Dedifferentiated amniotic fluid mesenchymal stem cell (primary cell): ENCODE measurements around the gene TGDS.
A peak's percentile ranks its signal among the peaks of the same experiment; 100 is the strongest.
"Not testable (repeated sequence)": the region's sequence is repeated elsewhere in the genome, so short reads cannot be mapped to it uniquely, and the experiment has no call there.

Experiments used
- DNase-seq: peaks from one replicate; pipeline ENCODE4 v3.0.0-alpha.2; 2016; ENCODE audit errors: extremely low spot score

TGDS gene

DNA sequence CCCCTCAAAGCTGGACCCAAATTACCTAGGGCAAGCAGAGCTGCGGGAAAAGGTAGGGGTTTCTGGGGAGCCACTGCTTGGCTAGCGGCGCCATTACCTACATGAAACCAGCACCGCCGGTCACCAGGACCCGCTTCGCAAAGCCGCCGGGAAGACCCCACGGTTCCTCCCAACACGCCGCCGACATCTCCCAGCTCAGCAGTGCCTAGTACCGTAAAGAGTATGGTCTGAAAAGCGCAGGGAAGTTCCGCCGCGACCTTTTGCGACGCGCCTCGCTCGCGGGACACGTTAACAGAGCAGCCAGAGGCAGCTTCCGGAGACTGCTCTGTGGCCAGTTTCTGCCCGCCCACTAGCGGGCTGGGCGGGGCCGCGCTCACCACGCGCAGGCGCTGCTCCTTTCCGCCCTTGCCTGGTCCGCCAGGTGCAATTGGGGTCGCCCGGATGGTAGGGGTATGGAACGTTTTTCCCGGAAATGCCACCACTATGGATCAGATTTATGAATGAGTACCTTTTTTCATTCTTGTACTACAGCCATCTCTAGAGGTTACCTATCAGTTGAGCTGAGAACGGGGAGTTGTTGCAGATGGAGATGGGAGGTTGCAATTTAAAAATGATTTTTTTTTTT lies at the start of gene TGDS:
TGDS (minus strand) TSS at position 203 of the 625 bp plus-strand sequence; CDS start at position 187, 16 bp downstream.
- peak; percentile 84 for DNase-seq

DNA sequence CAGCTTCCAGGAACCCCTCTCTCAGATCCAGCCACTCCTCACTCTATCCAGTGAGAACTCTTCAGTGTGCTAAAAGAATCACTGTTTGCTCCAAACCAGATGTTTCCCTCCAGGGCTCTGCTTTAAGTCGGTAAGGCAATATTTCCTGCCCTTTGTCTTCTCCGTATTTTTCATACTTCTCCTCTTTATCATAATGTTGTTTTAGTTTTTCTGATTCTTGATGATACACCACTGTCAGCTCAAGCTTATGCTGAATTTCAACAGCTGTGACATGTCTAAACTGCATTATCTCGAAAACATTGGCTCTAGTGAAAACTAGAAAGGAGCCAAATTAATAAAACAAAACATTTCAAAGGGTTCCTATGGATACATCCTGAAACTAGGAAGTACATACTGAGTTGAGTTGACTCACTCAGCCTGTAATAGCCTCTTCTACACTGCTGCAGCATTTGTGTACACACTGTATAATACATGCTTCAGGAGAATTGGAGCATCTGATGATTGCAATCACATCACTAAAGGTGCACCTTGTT lies 45.5 kb upstream of the TGDS start:
- DNase-seq = peak; percentile 86

- DNase-seq = no peak
Observed at GRCh38 chr13:94640721-94641120, 44.8 kb upstream of the TGDS start.

- DNase-seq = not testable (repeated sequence)
Observed at GRCh38 chr13:94637677-94638076, 41.7 kb upstream of the TGDS start.

- no peak for DNase-seq
Observed at GRCh38 chr13:94636942-94637578, 41.1 kb upstream of the TGDS start.

DNA sequence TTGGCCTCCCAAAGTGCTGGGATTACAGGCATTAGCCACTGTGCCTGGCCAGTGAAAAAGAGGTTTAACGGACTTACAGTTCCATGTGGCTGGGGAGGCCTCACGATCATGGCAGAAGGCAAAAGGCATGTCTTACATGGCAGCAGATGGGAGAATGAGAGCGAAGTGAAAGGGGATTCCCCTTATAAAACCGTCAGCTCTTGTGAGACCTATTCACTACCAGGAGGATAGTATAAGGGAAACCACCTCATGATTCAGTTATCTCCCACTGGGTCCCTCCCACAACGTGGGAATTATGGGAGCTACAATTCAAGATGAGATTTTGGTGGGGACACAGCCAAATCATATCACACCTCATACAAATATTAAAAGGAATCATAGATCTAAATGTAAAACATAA lies 40.1 kb upstream of the TGDS start:
- DNase-seq = not testable (repeated sequence)

DNA sequence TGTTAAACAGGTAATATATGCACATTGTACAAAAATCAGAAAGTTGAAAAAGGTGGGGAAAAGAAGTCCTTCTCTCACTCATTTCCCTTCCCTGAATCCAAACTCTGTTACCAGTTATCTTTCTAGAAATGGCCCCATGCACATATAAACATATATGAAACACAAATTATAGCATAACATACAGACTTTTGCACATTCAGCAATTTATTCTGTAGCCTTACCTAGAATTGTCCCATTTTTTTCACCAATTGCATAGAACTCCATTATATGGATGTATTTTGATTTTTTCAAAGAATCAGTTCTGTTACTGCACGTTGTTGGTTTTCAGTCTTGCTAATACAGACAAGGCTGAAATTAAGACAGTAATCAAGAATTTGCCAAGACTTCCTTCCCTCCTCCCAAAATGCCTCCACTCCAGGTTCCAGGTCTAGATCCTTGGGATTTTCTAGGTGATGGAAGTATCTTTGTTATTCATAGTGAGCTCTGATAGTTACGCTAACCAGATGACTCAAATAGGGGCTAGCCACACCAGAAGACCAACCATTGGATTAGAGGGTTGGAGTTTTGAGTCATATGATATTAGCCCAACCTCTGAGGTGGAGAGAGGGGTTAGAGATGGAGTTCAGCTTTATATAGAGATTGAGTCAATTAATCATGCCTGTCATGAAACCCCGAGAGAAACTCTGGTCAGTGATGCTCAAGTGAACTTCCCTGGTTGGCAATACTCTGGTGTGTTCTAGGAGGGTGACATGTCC lies 36.5 kb upstream of the TGDS start:
- no peak for DNase-seq

GRCh38 chr13:94630858-94631257 lies 34.9 kb upstream of the TGDS start:
- DNase-seq = no peak

DNA sequence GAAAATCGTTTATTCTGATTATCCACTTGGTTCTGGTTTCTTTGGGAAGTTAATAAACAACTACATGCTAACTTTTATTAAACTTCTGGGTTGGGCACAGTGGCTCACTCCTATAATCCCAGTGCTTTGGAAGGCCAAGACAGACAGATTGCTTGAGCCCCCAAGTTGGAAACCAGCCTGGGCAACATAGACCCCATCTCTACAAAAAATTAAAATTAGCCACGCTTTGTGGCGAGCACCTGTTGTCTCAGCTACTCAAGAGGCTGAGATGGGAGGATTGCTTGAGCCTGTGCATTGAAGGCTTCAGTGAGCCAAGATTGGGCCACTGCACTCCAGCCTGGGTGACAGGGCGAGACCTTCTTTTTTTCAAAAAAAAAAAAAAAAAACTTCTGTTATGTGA lies 27.4 kb upstream of the TGDS start:
- no peak for DNase-seq

DNA sequence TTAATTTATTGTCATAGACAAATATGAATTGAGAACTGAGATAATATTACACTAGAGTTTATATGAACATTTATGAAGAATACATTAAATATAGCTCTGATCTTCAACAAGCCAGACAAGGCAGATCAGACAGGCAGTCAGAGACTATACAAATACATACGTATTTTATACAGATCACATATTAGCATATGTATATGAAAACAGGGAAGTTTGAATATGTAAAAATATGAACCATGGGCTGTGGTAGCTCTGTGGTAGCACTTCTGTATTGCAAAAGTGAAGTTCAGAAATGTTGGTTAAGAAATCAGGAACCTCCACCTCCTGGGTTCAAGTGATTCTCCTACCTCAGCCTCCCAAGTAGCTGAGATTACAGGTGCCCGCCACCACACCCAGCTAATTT lies 26.4 kb upstream of the TGDS start:
- DNase-seq = no peak

GRCh38 chr13:94620286-94620896 lies 24.4 kb upstream of the TGDS start:
- no peak for DNase-seq

- no peak for DNase-seq
Observed at GRCh38 chr13:94617389-94618000, 21.5 kb upstream of the TGDS start.

DNA sequence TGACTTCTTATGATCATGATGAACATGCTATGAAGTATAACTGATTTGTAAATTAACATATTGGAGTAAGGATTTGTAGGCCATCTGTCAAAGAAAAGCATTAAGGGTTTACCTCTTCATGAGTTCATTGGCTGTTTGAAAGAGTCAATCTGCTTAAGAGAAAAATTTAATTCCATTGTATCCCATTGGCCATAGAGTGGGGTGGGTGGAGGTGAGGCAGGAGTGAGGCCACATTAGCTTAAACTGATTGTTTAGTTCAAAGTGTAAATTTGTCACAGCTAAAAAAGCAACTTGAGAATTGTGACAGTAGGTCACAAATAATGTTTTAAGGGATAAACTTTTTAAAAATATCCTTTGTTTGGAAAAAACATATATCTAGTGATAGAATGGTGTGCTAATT lies 17.1 kb upstream of the TGDS start:
- no peak for DNase-seq

DNA sequence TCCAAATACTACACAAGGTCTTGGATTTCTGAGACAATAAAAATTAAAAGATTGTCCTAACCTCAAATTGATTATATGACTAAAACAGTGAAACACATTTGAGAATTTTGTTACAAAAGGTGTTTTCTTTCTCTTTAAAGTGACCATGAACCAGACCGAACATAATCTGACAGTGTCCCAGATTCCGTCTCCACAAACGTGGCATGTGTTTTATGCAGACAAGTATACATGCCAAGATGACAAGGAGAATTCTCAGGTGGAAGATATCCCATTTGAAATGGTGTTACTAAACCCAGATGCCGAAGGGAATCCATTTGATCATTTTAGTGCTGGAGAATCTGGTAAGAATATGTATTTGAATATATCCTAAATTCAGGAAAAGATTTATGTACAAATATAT lies 16.1 kb upstream of the TGDS start:
- no peak for DNase-seq

- DNase-seq = no peak
Observed at GRCh38 chr13:94610475-94610874, 14.5 kb upstream of the TGDS start.

DNA sequence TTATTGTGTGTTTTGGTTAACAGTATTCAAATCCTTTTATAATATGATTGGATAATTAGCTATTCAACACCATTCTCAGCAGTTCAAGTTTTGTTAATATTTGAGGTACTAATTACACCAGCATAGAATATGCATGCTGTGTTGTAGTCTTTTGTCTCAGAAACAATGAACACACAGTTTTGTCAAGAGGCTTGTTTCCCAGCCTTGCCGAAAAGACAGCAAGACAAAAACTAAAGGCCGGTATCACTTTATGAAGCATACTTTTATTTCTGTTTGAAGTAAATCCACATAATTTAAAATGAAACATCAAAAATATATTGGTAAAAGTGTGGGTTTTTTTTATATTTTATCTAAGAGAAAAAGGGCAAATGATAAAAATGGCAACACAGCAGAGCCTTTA lies 13.2 kb upstream of the TGDS start:
- DNase-seq = no peak

DNA sequence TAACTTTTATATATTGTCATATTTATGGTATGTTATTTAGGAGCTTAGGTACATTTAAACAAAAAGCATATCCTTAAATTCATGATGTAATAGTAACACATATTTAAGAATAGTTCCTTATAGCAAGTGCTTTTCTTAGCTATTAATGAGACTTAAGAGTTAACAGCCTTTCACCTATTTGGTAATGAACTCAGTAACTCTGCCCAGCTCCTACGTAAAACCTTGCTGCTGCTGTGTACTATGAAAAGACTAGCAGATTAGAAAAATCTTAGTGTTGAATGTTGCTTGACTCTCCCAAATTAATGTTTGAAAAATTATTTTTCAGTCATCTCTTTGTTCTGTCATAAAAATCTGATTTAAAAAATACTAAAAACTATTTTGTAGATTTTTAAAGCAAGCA lies 12.6 kb upstream of the TGDS start:
- no peak for DNase-seq

GRCh38 chr13:94607939-94608338 lies 12.0 kb upstream of the TGDS start:
- DNase-seq = no peak

DNA sequence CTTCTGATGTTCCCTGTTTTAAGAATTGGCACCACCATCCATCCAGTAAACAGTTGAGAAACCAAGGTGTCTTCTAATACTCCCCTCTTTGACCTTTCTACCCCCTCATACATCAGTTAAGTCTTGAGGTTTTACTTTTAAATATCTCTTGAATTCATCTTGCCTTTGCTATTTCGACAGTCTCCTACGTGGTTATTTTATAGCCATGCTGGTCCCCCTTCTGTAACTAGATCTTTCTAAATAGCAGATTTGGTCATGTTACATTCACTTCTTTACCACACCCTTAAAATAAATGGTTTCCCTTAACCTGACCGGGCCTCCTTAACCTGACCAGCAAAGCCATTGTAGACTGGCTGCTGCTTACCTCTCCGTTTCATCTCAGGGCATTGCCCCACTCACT lies 11.1 kb upstream of the TGDS start:
- DNase-seq = no peak

- DNase-seq = no peak
Observed at GRCh38 chr13:94602467-94602866, 6.5 kb upstream of the TGDS start.

DNA sequence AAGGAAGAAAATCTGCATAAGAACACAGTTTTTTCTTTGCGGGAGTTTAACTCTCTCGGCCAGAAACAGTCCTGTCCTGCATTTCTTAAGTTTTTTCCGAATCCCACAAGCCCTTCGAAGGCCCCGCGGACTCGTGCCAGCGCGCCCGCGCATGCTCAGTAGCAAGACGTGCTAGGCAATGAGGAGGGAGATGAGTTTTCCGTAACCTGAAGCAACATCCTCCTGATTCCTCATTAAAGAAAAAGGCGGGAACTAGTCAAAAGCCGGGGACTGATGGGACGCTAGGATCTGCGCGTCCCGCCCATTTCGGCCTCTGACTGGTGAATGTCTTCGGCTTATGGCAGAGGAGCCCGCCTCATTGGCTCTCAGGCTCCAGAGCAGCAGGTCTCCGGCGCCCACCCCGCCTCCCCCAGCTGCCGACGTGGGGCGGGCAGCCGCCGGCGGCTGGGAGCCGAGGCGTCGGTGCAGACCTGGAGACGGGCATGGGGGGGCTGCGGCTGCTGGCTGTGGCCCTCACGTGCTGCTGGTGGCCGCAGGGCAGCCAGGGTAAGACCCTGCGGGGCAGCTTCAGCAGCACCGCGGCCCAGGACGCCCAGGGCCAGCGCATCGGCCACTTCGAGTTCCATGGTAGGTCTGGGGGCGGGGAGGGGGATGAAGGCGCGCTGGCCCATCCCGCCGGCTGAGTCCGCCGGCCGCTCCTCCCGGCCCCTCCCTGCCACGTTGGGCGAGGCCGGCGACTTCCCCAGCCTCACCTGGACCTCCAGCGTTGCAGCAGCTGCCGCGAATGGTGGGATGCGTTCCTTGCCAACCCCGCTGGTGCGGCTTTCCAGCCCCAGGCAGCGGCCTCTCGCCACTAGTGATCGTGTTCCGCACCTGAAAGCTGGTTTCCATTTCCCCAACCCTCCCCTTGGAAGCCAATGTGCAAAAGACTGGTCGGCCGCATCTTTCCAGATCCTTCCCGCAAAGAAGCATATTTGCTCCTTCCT lies 5.8 kb upstream of the TGDS start, which contains the start of gene GPR180:
GPR180 (plus strand) TSS at position 412 of the 986 bp plus-strand sequence; CDS start at position 483, 71 bp downstream.
- peak; percentile 99 for DNase-seq
